Measurements from ENCODE around the gene AQP11. TPM values are rescaled to one million over a fixed set of nuclear protein-coding genes. Genes with fewer than 3 reads are reported as not detected.
"Not testable (repeated sequence)": the region's sequence is repeated elsewhere in the genome, so short reads cannot be mapped to it uniquely, and the experiment has no call there.

Gene AQP11
- total and polyA plus RNA-seq, 10 donors, result 0.11 to 0.74 (median 0.31) TPM

- H3K27ac ChIP-seq, result no peak overlapping the region
- TF ChIP-seq, protein P1, sequence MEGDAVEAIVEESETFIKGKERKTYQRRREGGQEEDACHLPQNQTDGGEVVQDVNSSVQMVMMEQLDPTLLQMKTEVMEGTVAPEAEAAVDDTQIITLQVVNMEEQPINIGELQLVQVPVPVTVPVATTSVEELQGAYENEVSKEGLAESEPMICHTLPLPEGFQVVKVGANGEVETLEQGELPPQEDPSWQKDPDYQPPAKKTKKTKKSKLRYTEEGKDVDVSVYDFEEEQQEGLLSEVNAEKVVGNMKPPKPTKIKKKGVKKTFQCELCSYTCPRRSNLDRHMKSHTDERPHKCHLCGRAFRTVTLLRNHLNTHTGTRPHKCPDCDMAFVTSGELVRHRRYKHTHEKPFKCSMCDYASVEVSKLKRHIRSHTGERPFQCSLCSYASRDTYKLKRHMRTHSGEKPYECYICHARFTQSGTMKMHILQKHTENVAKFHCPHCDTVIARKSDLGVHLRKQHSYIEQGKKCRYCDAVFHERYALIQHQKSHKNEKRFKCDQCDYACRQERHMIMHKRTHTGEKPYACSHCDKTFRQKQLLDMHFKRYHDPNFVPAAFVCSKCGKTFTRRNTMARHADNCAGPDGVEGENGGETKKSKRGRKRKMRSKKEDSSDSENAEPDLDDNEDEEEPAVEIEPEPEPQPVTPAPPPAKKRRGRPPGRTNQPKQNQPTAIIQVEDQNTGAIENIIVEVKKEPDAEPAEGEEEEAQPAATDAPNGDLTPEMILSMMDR (IDR thresholded peaks at IDR 0.05 in 8 of 11, conservative IDR thresholded peaks at IDR 0.05 in 3 of 11), result no peak
- no peak for TF ChIP-seq POLR2A (IDR thresholded peaks at IDR 0.05)
- TF ChIP-seq POLR2AphosphoS5 (IDR thresholded peaks at IDR 0.05), result no peak
- H3K36me3 ChIP-seq, result peaks cover 0 to 99% (median 28%) of the 10 kb centered on the region in 6 donors
- no peaks in the 10 kb centered on the region for H3K9me3 ChIP-seq
- no peak overlapping the region for H3K4me3 ChIP-seq
- no peaks in the 10 kb centered on the region for H3K27me3 ChIP-seq (replicated peaks in 1 of 7)
- intact Hi-C loops (cut with DNase I; ENCODE audit: low total_unique reads), result no loop called here
- H3K4me1 ChIP-seq, result no peaks in the 10 kb centered on the region
- no peak for DNase-seq
These were observed 22.2 kb downstream of the AQP11 start for GRCh38 chr11:77611921-77612320.

- 92 to 97% (median 95%) methylated on average over 3 of the region's 3 CpGs for WGBS, 5 donors
- no peak overlapping the region for H3K4me3 ChIP-seq
- TF ChIP-seq POLR2AphosphoS5 (IDR thresholded peaks at IDR 0.05) (no peak), POLR2A (IDR thresholded peaks at IDR 0.05) (no peak)
- TF ChIP-seq, protein P1 (IDR thresholded peaks at IDR 0.05 in 8 of 11, conservative IDR thresholded peaks at IDR 0.05 in 3 of 11), result no peak
- no peaks in the 10 kb centered on the region for H3K27me3 ChIP-seq (replicated peaks in 1 of 7)
- intact Hi-C loops (cut with DNase I; ENCODE audit: low total_unique reads), result no loop called here
- peaks cover 7 to 99% (median 60%) of the 10 kb centered on the region in 6 donors for H3K36me3 ChIP-seq
- DNase-seq, result no peak
- H3K9me3 ChIP-seq, result no peaks in the 10 kb centered on the region
- no peak overlapping the region for H3K27ac ChIP-seq
- no peaks in the 10 kb centered on the region for H3K4me1 ChIP-seq
These were observed 28.1 kb downstream of the AQP11 start for GRCh38 chr11:77617892-77618291.

DNA sequence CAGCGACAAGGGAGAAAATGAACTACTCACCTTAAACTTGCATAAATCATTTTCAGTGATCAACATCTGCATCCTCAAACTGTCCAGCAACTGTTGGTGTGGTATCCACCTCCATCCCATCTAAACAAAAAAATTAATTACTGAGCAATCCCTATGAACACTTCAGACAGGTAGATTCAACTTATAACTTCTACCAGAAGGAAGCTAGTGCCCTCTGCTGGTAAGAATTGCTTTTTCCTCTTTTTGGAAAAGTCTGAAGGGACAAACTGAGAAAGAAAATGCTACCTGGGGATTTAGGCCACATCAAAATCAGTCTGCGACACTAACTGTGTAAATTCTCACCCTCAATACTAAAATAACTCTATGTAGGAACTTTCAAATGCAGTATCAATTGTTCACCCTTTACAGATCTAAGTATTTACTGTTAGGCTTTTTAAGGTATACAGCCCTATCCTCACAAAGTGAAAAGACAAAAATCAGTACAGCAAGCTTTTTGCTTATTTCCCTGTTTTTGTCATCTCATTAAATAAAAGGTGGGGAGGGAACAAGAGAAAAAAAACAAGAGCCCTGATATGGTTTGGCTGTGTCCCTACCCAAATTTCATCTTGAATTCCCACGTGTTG is 29.9 kb downstream of the AQP11 start:
- H3K27me3 ChIP-seq (replicated peaks in 1 of 7), result no peaks in the 10 kb centered on the region
- DNase-seq, result no peak
- H3K36me3 ChIP-seq, result peaks cover 7 to 100% (median 72%) of the 10 kb centered on the region in 6 donors

DNA sequence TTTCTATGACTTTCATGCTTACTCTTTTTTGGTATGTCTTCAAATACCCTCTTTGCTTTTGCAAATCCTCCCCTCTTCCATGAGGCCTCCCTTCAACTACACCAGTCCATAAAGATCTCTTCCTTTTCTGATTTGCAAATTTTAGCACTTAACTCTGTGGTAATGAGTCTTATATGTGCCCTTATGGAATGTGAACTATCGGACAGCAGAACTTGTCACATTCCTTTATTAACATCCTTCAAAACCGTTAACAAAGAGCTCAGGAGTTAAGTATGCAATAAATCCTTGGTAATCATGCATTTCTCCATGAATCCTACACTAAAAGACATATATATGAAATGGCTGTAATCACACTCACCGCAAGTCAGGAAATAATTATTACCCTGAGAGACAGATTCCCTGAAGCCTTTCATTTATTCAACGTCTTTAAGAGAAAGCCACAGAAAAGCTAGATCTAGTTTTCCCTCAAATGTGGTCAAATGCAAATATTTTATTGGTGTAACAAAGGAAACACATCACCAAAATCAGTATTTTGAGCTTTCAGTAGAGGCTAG is 40.5 kb downstream of the AQP11 start:
- TF ChIP-seq POLR2A (IDR thresholded peaks at IDR 0.05) (no peak), POLR2AphosphoS5 (IDR thresholded peaks at IDR 0.05) (no peak)
- TF ChIP-seq, protein P1 (IDR thresholded peaks at IDR 0.05 in 8 of 11, conservative IDR thresholded peaks at IDR 0.05 in 3 of 11), result no peak
- peak overlapping the region in 2 of 8 donors; percentile 19 to 50 for H3K27ac ChIP-seq
- DNase-seq, result no peak
- no peak overlapping the region for H3K4me3 ChIP-seq
- intact Hi-C loops (cut with DNase I; ENCODE audit: low total_unique reads), result no loop called here
- H3K9me3 ChIP-seq, result no peaks in the 10 kb centered on the region
- peaks cover 11 to 55% (median 35%) of the 10 kb centered on the region in 6 donors for H3K4me1 ChIP-seq
- H3K27me3 ChIP-seq (replicated peaks in 1 of 7), result no peaks in the 10 kb centered on the region
- H3K36me3 ChIP-seq, result peaks cover 1 to 53% (median 7%) of the 10 kb centered on the region in 6 donors
- WGBS, 5 donors, result 66 to 79% (median 71%) methylated on average over 4 of the region's 4 CpGs

More for the DNA sequence above, 29.9 kb downstream of the AQP11 start:
- no peaks in the 10 kb centered on the region for H3K9me3 ChIP-seq
- WGBS, 5 donors, result 84 to 91% (median 88%) methylated on average over 3 of the region's 3 CpGs
- H3K27ac ChIP-seq, result no peak overlapping the region
- H3K4me1 ChIP-seq, result no peaks in the 10 kb centered on the region
- no peak overlapping the region for H3K4me3 ChIP-seq
- TF ChIP-seq, protein P1 (IDR thresholded peaks at IDR 0.05 in 8 of 11, conservative IDR thresholded peaks at IDR 0.05 in 3 of 11), result peak in 10 of 11 experiments; percentile 12 to 75 (median 62)
- TF ChIP-seq POLR2A (IDR thresholded peaks at IDR 0.05) (no peak), POLR2AphosphoS5 (IDR thresholded peaks at IDR 0.05) (no peak)
- intact Hi-C loops (cut with DNase I; ENCODE audit: low total_unique reads), result no loop called here

- intact Hi-C loops (cut with DNase I; ENCODE audit: low total_unique reads); H3K27me3 ChIP-seq (replicated peaks in 1 of 7); H3K9me3 ChIP-seq; DNase-seq; H3K4me3 ChIP-seq: not testable (repeated sequence)
- Histone ChIP-seq H3K27ac (peak overlapping the region in 6 of 8 donors; percentile 4 to 72 (median 48)), H3K4me1 (peaks cover 21 to 85% (median 59%) of the 10 kb centered on the region in 6 donors), H3K36me3 (peaks cover 0 to 18% (median under 1%) of the 10 kb centered on the region in 6 donors)
- 54 to 80% (median 69%) methylated on average over 5 of the region's 5 CpGs for WGBS, 5 donors
These were observed 44.2 kb downstream of the AQP11 start for GRCh38 chr11:77633926-77634325.
